CD8-positive, alpha-beta memory T cell (primary cell): Measurements from ENCODE around the gene NR4A1. TPM values are rescaled to one million over a fixed set of nuclear protein-coding genes. Genes with fewer than 3 reads are reported as not detected.

Experiments
- CTCF ChIA-PET: fragments of 350-600 bp; sonication (Branson Sonifier 250); formaldehyde crosslinking; loops from one replicate; lab custom pipeline; 2021; ENCODE audit warnings: antibody characterized with exemption; lab: Charles Lee
- POLR2A ChIA-PET: fragments of 350-600 bp; sonication (Branson Sonifier 250); formaldehyde crosslinking; loops from one replicate; lab custom pipeline; 2021; ENCODE audit warnings: antibody characterized with exemption; lab: Charles Lee
- DNase-seq, 5 donors: peaks; one replicate each; pipeline versions ENCODE4 v3.0.0 to v3.0.0-alpha.2; 2020 to 2022; ENCODE audit warnings: mixed read lengths in 1 of 5
- H3K27ac ChIP-seq: one replicate; pipeline ENCODE4 v1.7.0; 2013; ENCODE audit warnings: low read depth, mild to moderate bottlenecking, low read length, moderate library complexity
- H3K27me3 ChIP-seq: 2 replicates; pipeline ENCODE4 v1.7.0; 2013; ENCODE audit warnings: low read length, mild to moderate bottlenecking; ENCODE audit not compliant: insufficient read depth, poor library complexity, severe bottlenecking
- H3K36me3 ChIP-seq: 2 replicates; pipeline ENCODE4 v1.7.0; 2013; ENCODE audit warnings: mild to moderate bottlenecking, low read length, moderate library complexity; ENCODE audit not compliant: insufficient read depth
- H3K4me1 ChIP-seq: 2 replicates; pipeline ENCODE4 v1.7.0; 2013; ENCODE audit warnings: mild to moderate bottlenecking, low read length, moderate library complexity; ENCODE audit not compliant: insufficient read depth
- H3K4me3 ChIP-seq: 2 replicates; pipeline ENCODE4 v1.7.0; 2013; ENCODE audit warnings: mild to moderate bottlenecking, low read length
- H3K9me3 ChIP-seq: 2 replicates; pipeline ENCODE4 v1.7.0; 2013; ENCODE audit warnings: mild to moderate bottlenecking, low read length
- H3K27ac Mint-ChIP-seq, 8 donors: one replicate each; pipeline ENCODE4 v1.8.0; 2020 to 2021; ENCODE audit warnings: mixed read lengths in 8 of 8, mild to moderate bottlenecking in 6 of 8, inconsistent platforms in 3 of 8, moderate library complexity in 3 of 8
- H3K27me3 Mint-ChIP-seq, 2 donors: one replicate each; pipeline ENCODE4 v1.8.0; 2020 to 2021; ENCODE audit warnings: mixed read lengths in 2 of 2, mild to moderate bottlenecking in 1 of 2, moderate library complexity in 1 of 2
- H3K36me3 Mint-ChIP-seq, 3 donors: one replicate each; pipeline ENCODE4 v1.8.0; 2020 to 2021; ENCODE audit warnings: mixed read lengths in 3 of 3, inconsistent platforms in 1 of 3, mild to moderate bottlenecking in 1 of 3
- H3K4me1 Mint-ChIP-seq, 3 donors: one replicate each; pipeline ENCODE4 v1.8.0; 2020 to 2021; ENCODE audit warnings: mixed read lengths in 3 of 3, inconsistent platforms in 1 of 3, mild to moderate bottlenecking in 1 of 3
- H3K4me3 Mint-ChIP-seq, 7 donors: one replicate each; pipeline ENCODE4 v1.8.0; 2020 to 2021; ENCODE audit warnings: mixed read lengths in 7 of 7, mild to moderate bottlenecking in 6 of 7, moderate library complexity in 4 of 7, inconsistent platforms in 2 of 7
- H3K9me3 Mint-ChIP-seq, 5 donors: one replicate each; pipeline ENCODE4 v1.8.0; 2020 to 2022; ENCODE audit warnings: mixed read lengths in 5 of 5, mild to moderate bottlenecking in 3 of 5, moderate library complexity in 2 of 5, inconsistent platforms in 1 of 5
- polyA plus RNA-seq: library from polyadenylated mRNA; unstranded; fragments of 300-500 nt; fragmentation: Illumina TruSeq; gene quantifications from one replicate; pipeline ENCODE4 v1.2.3, GENCODE V29; 2021
- total RNA-seq, 2 experiments: library from RNA; stranded (reverse); gene quantifications; one replicate each; pipeline ENCODE4 v1.2.3, GENCODE V29; 2021

NR4A1 gene
- total and polyA plus RNA-seq, 3 experiments from 2014 or later: 0.84 to 23.4 (median 20.4) TPM

DNA sequence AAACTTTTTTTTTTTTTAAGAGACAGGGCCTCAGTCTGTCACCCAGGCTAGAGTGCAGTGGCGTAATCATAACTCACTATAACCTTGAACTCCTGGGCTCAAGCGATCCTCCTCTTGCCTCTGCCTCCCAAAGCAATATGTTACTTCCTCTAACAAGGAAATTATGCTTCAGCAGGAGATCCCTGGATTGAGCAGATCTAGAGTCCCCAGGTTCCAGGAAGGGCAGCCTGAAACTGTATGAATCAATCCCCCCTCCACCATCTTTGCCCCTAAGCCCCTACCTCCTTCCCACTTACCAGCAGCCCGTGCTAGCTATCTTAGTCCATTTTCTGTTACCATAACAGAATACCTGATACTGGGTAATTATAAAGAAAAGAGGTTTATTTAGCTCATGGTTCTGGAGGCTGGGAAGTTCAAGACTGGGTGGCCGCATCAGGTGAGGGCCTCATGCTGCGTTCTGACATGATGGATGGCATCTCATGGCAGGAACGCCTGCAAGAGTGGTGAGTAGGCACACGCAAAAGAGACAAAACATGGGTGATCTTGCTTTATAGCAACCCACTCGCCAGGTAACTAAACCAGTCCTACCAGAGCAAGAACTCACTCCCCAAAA is 39.5 kb upstream of the NR4A1 start:
- Histone ChIP-seq H3K9me3 (no peaks in the 10 kb centered on the region), H3K27ac (no peak overlapping the region), H3K4me1 (peaks cover 14% of the 10 kb centered on the region), H3K36me3 (peaks cover 6% of the 10 kb centered on the region), H3K4me3 (no peak overlapping the region), H3K27me3 (no peaks in the 10 kb centered on the region)
- Mint-ChIP-seq H3K27ac (peak overlapping the region in 1 of 8 donors; percentile 91), H3K36me3 (peaks cover 0 to 38% (median 0%) of the 10 kb centered on the region in 3 donors), H3K4me3 (peak overlapping the region in 2 of 7 donors; percentile 9 to 43), H3K9me3 (no peaks in the 10 kb centered on the region), H3K4me1 (peaks cover 8 to 15% (median 9%) of the 10 kb centered on the region in 3 donors), H3K27me3 (peaks cover 0 to 3% of the 10 kb centered on the region in 2 donors)
- POLR2A ChIA-PET: no interaction called here
- CTCF ChIA-PET: interaction anchor here (0.9 to 5.5 kb wide), 5 partner anchors 8 to 19 kb away, joined by 3 to 65 read pairs (median 4); no protein-coding TSS in a partner anchor
- no peak for DNase-seq

- Mint-ChIP-seq H3K4me1 (peaks cover 0 to 1% (median 0%) of the 10 kb centered on the region in 3 donors), H3K4me3 (peak overlapping the region in 1 of 7 donors; percentile 39), H3K27me3 (peaks cover 0 to 1% of the 10 kb centered on the region in 2 donors), H3K36me3 (peaks cover 0 to 33% (median 0%) of the 10 kb centered on the region in 3 donors), H3K9me3 (no peaks in the 10 kb centered on the region), H3K27ac (peak overlapping the region in 3 of 8 donors; percentile 40 to 76 (median 47))
- ChIA-PET POLR2A (no interaction called here), CTCF (interaction anchor here (1.6 to 5.5 kb wide), 2 partner anchors 11 to 20 kb away, joined by 3 to 65 read pairs; no protein-coding TSS in a partner anchor)
- H3K36me3 ChIP-seq: peaks cover 6% of the 10 kb centered on the region
- no peak for DNase-seq
- H3K27ac ChIP-seq: no peak overlapping the region
- H3K27me3 ChIP-seq: no peaks in the 10 kb centered on the region
- H3K9me3 ChIP-seq: no peaks in the 10 kb centered on the region
- H3K4me1 ChIP-seq: peaks cover 2% of the 10 kb centered on the region
- H3K4me3 ChIP-seq: no peak overlapping the region
Observed at GRCh38 chr12:52013626-52014310, 37.5 kb upstream of the NR4A1 start.

DNA sequence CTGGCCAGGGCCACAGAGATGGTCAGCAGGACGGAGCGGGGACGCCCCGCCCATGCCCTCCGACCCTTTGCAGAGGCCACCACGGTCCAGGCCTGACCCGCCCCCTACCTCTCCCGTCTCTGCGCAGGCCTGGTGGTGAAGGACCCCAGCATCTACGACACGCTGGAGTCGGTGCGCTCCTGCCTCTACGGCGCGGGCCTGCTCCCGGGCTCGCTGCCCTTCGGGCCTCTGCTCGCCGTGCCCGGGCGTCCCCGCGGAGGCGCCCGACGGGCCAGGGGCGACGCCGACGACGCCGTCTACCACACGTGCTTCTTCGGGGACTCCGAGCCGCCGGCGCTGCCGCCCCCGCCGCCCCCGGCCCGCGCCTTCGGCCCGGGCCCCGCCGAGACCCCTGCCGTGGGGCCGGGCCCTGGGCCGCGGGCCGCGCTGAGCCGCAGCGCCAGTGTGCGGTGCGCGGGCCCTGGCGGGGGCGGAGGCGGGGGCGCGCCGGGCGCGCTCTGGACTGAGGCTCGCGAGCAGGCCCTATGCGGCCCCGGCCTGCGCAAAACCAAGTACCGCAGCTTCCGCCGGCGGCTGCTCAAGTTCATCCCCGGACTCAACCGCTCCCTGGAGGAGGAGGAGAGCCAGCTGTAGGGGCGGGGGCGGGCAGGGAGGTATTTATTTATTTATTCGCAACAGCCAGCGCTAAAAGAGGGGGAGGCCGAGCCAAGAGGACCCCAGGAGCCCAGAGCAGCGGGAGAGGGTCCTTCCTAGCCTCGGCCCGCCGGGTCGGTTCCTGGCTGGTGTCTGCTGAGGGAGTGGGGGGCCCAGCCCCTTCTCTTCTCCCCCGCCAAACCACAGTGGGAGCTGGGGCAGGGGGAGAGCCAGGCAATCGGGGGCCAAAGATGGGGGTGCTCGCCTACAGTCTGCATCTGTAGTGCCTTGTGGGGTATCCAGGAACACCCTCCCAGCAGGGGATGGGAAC is 36.4 kb upstream of the NR4A1 start:
- DNase-seq: no peak
- Histone ChIP-seq H3K9me3 (no peaks in the 10 kb centered on the region), H3K27me3 (no peaks in the 10 kb centered on the region), H3K4me3 (no peak overlapping the region), H3K27ac (no peak overlapping the region), H3K36me3 (peaks cover 6% of the 10 kb centered on the region), H3K4me1 (no peaks in the 10 kb centered on the region)
- CTCF ChIA-PET: interaction anchor here (1.0 to 12.9 kb wide), 4 partner anchors 8 to 22 kb away, joined by 3 to 488 read pairs (median 34); partner anchors contain the start of gene TAMALIN
- Mint-ChIP-seq H3K27me3 (no peaks in the 10 kb centered on the region), H3K27ac (peak overlapping the region in 1 of 8 donors; percentile 76), H3K9me3 (no peaks in the 10 kb centered on the region), H3K36me3 (peaks cover 0 to 33% (median 0%) of the 10 kb centered on the region in 3 donors), H3K4me3 (peak overlapping the region in 1 of 7 donors; percentile 39), H3K4me1 (no peaks in the 10 kb centered on the region)
- POLR2A ChIA-PET: no interaction called here

- H3K9me3 Mint-ChIP-seq: no peaks in the 10 kb centered on the region
- no peaks in the 10 kb centered on the region for H3K27me3 Mint-ChIP-seq
- H3K36me3 Mint-ChIP-seq: peaks cover 0 to 29% (median 0%) of the 10 kb centered on the region in 3 donors
- H3K4me3 Mint-ChIP-seq: peak overlapping the region in 1 of 7 donors; percentile 20
- H3K27me3 ChIP-seq: no peaks in the 10 kb centered on the region
- no peak overlapping the region for H3K4me3 ChIP-seq
- peaks cover under 1 to 4% (median 4%) of the 10 kb centered on the region in 3 donors for H3K4me1 Mint-ChIP-seq
- no peak overlapping the region for H3K27ac ChIP-seq
- CTCF ChIA-PET: interaction anchor here (1.0 to 12.9 kb wide), 3 partner anchors 8 to 17 kb away, joined by 3 to 488 read pairs (median 10); partner anchors contain the start of gene TAMALIN
- H3K9me3 ChIP-seq: no peaks in the 10 kb centered on the region
- H3K27ac Mint-ChIP-seq: peak overlapping the region in 2 of 8 donors; percentile 21 to 47
- POLR2A ChIA-PET: no interaction called here
- H3K36me3 ChIP-seq: peaks cover 5% of the 10 kb centered on the region
- H3K4me1 ChIP-seq: peaks cover 2% of the 10 kb centered on the region
- DNase-seq: no peak
Observed at GRCh38 chr12:52015532-52016041, 35.7 kb upstream of the NR4A1 start.

DNA sequence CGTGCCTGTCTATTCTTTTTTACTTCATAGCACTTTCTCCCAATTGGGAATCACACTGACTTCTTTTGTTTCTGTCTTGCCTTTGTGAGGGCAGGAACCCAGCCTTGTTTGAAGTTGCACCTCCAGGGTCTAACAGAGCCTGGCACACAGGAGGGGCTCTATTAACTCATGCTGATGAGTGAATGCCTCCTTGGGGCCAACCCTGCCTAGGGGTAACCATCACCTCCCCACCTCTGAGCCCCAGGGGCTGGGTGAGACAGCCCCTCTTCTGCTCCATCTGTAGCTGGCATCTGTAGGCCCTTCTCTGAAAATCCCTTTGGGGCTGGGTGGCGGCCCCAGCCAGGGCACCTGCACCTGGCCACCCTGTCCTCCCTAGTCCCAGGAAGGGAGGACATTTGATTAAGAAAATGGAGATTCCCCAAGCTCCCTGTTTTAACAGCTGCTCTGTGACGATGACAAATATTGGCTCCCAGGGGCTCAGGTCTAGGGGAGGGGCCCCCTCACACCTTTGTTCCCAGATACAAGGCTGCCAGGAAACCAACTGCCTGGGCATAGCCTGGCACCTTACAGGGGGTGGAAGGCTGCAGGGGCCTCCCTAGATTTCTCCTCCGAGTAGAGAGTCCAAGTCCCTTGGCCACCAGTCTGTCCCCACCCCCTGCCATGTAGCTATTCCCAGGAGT is 32.7 kb upstream of the NR4A1 start:
- H3K27me3 Mint-ChIP-seq: no peaks in the 10 kb centered on the region
- Histone ChIP-seq H3K27ac (no peak overlapping the region), H3K36me3 (no peaks in the 10 kb centered on the region), H3K27me3 (no peaks in the 10 kb centered on the region), H3K9me3 (no peaks in the 10 kb centered on the region), H3K4me1 (peaks cover 9% of the 10 kb centered on the region), H3K4me3 (no peak overlapping the region)
- CTCF ChIA-PET: interaction anchor here (0.8 to 17.0 kb wide), 4 partner anchors 10 to 852 kb away, joined by 3 to 580 read pairs (median 246); partner anchors contain the start of genes ATG101, SMIM41 and TAMALIN
- POLR2A ChIA-PET: no interaction called here
- H3K36me3 Mint-ChIP-seq: peaks cover 0 to 10% (median 0%) of the 10 kb centered on the region in 3 donors
- no peaks in the 10 kb centered on the region for H3K9me3 Mint-ChIP-seq
- peaks cover 9 to 20% (median 15%) of the 10 kb centered on the region in 3 donors for H3K4me1 Mint-ChIP-seq
- H3K27ac Mint-ChIP-seq: peak overlapping the region in 1 of 8 donors; percentile 37
- DNase-seq: no peak
- no peak overlapping the region for H3K4me3 Mint-ChIP-seq

DNA sequence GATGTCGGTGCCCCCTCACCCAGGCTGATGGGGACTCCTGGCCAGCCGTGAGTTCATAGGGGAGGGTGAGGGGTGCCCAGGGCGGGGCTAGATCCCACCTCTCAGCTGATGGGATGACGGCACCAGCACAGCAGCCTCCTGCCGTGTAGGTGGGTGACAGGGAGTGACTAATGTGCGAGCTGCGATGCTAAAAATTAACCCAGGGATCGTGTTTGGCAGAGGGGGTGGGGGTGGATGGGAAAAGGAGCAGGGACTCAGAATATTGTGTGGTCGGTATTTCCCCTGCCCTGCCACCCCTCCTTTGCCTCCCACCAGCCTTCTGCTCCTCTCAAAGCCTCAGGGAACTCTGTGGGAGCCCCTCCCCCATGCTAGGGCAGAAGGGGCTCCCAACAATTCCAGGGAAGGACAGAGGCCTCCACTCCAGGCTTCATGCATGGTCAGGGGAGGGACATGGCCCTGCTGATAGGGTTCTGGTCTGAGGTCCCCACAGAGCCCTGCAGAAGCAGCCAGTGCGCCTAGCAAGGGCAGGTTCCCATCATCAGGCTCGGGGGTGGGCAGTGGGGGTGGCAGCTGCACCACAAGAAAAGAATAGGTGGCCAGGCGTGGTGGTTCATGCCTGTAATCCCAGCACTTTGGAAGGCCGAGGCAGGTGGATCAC is 32.0 kb upstream of the NR4A1 start:
- Mint-ChIP-seq H3K36me3 (peaks cover 0 to 3% (median 0%) of the 10 kb centered on the region in 3 donors), H3K9me3 (no peaks in the 10 kb centered on the region), H3K4me3 (no peak overlapping the region), H3K27me3 (no peaks in the 10 kb centered on the region), H3K27ac (no peak overlapping the region), H3K4me1 (peaks cover 14 to 27% (median 21%) of the 10 kb centered on the region in 3 donors)
- no peaks in the 10 kb centered on the region for H3K9me3 ChIP-seq
- no peak overlapping the region for H3K4me3 ChIP-seq
- no peak for DNase-seq
- ChIA-PET POLR2A (no interaction called here), CTCF (interaction anchor here (0.8 to 17.0 kb wide), 6 partner anchors 9 to 851 kb away, joined by 3 to 580 read pairs (median 108); partner anchors contain the start of genes ATG101, SMIM41 and TAMALIN)
- no peaks in the 10 kb centered on the region for H3K36me3 ChIP-seq
- no peak overlapping the region for H3K27ac ChIP-seq
- no peaks in the 10 kb centered on the region for H3K27me3 ChIP-seq
- peaks cover 14% of the 10 kb centered on the region for H3K4me1 ChIP-seq
